Stimulated activated naive CD8-positive, alpha-beta T cell treated with anti-CD3 and anti-CD28 coated beads, Interleukin-15, Interleukin-2, amounts not matched to agents 100 U/mL and 50 U/mL, for 24 hours (primary cell): ENCODE results near the gene RORC.
A peak's percentile ranks its signal among the peaks of the same experiment; 100 is the strongest.
"Not testable (repeated sequence)": the region's sequence is repeated elsewhere in the genome, so short reads cannot be mapped to it uniquely, and the experiment has no call there.

Experiments
- ATAC-seq: fragments of 150-1000 bp; cut with Tn5 transposase; one replicate; pipeline ENCODE4 v1.10.0; 2021
- DNase-seq: peaks from one replicate; pipeline ENCODE4 v3.0.0; 2021

RORC gene

DNA sequence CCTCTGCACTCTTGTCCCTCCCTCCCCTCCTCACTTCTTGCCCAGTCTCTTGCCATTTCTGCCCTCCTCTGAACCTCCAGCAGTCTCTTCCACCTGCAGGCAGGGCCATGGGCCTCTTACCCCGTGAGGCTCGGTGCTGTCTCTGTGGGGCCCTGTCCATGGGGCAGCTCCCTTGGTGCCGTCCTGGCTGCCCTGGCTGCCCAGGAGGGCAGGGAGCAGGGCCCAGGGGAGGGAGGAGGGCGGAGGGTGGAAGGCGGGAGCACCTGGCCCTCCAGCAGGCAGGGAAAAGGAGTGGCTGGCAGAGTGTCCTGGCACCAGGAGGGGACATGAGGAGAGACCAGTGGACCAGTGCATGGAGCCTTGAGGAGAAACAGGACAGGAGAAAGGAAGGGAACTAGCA is at the start of gene RORC:
Gene RORC (minus strand): TSS at position 198 of the 400 bp plus-strand sequence. CDS start 38 bp downstream, at position 160.
- no peak for ATAC-seq
- no peak for DNase-seq

DNA sequence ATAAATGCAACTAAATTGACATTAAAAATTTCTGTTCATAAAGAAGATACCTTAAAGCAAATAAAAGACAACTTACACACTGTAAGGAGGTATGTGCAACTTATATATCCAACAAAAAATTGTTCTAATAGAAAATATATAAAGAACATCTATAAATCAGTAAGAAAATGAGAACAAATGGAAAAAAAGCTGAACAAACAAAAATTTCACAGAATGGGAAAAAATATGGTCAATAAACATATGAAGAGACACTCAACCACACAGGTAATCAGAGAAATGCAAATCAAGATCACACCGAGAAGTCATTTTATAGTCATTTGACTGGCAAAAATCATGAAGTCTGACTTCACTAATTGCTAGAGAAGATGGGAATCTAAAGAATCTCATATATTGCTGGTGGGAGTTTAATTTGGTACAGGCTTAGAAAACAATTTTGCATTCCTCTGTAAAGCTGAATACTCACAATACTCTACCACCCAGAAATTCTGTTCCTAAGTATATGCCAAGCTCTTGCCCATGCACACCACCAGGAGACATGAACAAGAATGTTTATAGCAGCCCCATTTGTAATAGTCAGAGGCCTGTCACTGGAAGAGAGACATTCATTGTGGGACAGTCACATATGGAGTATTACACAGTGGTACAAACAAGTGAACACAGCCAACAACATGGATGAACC is 44.0 kb upstream of the RORC start:
- ATAC-seq = no peak

DNA sequence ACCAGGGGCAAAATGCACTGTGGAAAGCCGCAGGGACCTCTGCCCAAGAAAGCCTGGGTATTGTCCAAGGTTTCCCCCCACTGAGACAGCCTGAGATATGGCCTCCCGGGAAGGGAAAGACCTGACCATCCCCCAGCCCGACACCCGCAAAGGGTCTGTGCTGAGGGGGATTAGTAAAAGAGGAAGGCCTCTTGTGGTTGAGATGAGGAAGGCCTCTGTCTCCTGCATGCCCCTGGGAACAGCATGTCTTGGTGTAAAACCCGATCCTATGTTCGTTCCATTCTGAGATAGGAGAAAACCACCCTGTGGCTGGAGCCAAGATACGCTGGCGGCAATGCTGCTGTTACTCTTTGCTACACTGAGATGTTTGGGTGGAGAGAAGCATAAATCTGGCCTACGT is 41.2 kb upstream of the RORC start:
- DNase-seq, ATAC-seq: not testable (repeated sequence)

More for the DNA sequence above, 44.0 kb upstream of the RORC start:
- no peak for DNase-seq

DNA sequence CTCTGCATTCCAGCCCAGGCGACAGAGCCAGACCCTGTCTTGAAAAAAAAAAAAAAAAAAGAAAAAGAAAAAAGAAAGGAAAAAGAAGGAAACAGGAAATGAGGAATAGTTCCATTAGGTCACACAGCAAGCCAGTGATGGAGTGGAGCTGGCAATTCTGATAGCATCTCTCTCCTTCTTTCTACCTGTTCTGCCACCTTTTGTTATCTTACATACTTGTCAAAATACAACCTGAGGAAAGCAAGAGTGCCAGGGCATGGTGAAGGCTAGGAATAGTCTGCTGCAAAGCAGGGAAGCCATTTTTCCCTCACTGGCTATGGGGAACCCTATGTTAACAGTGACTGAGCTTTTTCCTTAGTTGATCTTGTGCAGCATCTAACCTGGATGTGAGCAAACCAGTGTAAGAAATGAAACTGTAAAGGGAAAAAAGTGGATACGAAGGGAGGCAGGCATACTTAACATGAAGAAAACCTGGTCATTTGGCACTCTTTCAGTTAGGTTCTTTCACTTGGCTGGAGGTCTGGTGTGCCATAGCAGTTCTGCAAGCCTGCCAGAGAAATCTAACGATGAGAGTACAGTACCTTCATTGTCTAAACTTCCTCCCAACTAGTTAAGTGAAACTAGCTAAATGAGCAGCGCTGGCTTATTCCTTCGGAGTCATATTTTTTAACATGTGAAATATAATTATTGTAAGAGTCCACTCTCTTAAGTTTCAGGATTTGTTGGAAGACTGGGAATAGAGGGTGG is 39.9 kb upstream of the RORC start:
- no peak for ATAC-seq
- no peak for DNase-seq

DNA sequence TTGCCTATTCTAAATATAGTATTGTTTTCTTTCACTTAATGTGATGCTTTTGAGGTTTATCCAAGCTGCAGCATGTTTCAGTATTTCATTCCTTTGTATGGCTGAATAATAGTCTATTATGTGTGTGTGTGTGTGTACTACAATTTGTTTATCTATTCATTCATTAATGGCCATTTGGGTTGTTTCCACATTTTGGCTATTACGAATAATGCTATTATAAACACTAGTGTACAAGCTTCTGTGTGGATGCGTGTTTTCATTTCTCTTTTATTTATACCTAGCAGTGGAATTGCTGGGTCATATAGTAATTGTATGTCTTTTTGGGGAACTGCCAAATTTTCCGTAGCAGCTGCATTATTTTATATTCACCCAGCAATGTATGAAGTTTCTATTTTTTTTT is 36.9 kb upstream of the RORC start:
- ATAC-seq = no peak
- no peak for DNase-seq

DNA sequence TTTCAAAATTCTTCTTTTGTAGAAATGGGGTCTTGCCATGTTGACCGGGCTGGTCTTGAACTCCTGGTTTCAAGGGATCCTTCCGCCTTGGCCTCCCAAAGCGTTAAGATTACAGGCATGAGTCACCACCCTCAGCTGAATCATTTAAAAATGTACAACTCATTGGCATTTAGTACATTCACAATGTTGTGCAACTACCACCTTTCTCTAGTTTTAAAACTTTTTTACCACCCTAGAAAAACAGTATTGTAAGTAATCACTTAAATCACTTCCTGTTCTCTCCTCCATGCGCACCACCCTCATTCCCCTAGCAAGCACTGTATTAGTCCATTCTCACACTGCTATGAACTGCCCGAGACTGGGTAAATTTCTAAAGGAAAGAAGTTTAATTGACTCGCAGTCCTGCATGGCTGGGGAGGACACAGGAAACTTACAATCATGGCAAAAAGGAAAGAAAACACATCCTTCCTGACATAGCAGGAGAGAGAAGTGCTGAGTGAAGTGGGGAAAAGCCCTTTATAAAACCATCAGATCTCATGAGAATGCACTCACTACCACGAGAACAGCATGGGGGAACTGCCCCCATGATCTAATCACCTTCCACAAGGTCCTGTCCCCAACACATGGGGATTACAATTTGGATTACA is 36.3 kb upstream of the RORC start:
- DNase-seq = no peak
- ATAC-seq = peak; percentile 28

DNA sequence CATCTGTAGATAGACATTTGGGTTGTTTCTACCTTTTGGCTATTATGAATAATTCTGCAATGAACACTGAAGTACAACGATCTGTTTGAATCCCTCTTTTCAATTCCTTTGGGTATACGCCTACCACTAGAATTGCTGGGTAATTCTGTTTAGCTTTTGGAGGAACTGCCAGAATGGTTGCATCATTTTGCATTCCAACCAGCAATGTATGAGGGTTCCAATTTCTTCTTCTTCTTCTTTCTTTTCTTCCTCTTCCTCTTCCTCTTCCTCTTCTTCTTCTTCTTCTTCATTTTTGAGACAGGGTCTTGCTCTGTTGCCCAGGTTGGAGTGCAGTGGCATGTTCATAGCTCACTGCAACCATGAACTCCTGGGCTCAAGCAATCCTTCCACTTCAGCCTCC is 35.7 kb upstream of the RORC start:
- ATAC-seq (no peak), DNase-seq (no peak)

DNA sequence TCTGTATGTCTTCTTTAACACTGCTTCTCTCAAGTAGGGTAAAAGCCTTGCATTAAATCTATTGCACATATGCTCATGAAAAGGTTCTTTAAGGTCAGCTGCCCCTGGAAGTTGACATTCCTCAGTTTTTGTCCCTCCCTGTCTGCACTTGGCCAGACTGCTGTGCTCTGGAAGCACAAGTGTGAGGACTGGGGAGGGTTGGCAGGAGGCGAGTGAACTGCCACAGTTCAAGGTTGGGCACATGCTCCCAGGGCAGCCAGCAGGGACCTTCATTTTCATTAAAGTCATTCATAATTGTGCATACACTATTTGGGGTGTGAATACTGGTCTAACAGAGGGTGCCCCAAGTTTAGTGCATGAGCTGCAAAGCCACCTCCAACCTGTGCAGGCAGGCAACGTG is 32.8 kb upstream of the RORC start:
- no peak for ATAC-seq
- no peak for DNase-seq

DNA sequence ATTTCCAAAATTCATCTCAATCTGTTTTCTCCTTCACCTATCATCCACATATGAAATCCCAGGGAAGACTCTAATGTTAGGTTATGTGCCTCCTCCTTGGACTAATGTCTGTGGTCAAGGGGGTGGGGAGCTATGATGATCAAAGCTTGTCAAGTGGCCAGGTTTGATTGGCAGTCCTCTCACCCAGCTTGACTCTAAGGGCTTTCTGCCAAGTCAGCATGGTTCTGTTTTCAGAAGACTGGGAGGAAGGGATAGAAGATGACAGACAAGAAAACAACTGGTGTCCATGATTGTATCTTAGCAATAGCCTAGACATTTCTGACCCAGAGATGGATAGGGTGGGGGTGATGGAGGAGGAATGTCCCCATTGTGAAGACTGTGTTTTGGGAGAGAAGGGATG is 31.0 kb upstream of the RORC start:
- no peak for DNase-seq

DNA sequence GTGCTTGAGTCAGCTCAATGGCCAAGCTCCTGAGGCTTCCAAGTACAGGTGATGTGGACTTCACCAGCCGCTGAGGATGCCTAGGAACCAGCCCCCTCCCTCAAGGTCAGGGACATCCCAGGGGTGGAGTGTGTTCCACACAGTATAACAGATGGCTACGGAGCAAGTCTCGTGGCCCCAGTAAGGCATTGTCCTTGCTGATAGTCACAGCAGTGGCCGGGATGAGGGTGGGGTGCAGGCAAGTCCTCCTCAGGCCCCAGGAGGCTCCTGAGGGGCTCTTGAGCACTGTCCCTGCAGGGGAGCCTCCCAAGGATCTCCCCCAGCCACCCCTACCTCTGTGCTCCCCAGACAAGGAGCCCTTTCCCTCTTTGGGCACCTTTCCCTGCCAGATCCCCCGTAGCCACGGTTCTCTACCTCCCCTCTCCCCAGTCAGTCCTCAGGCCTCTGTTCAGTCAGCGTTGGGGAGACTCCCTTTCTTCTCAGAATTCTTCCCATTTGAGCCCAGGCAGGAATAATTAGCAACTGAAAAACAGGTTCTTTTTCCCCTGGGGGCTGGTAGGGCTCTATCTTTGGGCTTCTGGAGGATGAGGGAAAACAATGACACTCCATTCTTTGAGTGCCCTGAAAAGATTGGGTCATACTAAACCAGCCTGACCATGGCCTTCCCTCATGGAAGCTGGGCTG is 29.0 kb upstream of the RORC start:
- ATAC-seq (no peak), DNase-seq (no peak)

More for the DNA sequence above, 31.0 kb upstream of the RORC start:
- ATAC-seq = no peak

DNA sequence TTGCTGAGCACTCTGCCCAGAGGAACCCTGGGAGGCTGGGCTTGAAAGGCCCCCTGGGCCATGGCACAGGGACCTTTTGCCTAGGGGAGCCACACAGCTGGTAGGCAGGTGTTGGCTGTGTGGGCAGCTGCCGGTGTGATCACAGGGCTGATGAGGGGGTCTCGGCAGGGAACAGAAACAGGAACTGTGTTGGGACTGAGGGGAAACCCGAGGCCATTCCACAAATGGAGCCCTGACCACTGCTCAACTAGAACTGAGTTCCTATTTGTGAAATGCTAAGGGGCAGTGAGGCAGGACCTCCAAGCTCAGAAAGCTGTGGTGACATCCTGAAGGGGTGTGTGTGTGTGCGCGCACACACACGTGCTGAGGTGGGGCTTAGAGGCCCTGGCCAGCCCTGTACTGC is 28.3 kb upstream of the RORC start:
- no peak for DNase-seq
- no peak for ATAC-seq

DNA sequence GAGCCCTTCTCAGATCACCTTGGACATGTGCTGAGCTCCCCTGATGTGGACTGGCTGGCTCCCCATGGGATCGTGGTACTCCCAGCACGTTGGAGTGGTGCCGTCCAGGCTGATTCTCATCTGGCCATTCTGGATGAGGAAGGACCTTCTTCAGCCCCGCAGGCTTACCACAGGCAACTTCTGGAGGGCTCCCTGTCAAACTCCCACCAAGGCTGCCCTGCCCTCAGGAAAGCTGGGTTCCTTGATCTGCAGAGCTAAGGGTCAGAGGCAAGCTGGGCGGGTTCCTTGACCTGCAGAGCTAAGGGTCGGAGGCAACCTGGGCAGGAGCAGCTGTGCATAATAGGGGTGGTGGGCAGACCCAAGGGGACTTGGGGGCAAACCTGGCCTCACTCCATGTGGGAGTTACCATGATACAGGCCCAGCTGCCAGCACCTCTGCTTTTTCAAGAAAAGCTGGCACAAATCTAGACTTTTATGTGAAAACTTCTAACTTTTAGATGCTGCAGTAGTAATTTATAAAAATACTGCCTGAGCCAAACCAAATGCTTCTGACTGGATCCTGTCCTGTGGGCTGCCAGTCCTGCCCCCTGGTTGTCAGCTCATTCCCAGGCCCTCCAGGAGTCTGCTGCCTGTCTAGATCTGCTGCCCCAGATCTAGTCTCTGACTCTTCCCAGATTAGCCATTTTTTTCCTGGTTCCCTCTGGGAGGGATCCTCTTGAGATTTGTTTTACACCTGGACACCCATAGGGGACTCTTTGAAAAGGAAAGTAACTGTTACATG is 27.5 kb upstream of the RORC start:
- no peak for ATAC-seq
- DNase-seq = no peak

DNA sequence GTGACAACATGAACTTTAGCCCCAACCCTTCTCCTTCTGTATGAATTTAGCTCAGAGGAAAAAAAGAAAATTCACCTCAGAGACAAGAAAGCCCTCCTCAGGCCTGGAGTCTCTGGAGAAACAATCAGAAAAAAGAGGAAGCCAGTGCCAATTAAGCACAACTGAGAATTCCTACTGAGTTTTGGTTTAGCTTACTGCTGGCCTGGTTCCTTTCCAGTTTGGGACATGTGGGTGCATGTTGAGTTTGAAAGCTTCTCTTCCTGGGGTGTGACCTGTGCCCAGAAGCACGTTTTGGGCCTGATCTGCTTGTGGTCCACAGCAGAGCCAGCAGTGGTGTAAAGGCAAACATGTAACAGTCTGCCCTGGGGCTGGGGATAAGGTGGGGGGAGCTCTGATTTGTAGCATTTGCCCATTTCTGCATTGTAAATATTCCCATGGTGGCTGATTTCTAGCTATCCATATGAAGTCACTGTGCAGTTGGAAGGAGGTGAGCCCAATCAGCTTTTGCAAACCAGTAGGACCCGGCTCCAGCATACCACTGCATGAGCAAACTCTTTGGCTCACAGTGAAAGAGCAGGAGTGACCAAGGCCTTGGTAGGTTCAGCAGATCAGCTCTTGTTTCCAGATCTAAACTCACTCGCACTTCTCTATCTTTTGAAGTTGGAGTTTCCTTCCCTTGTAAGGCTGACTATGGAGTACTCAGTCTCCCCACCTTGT is 26.6 kb upstream of the RORC start:
- ATAC-seq = no peak
- DNase-seq = no peak

DNA sequence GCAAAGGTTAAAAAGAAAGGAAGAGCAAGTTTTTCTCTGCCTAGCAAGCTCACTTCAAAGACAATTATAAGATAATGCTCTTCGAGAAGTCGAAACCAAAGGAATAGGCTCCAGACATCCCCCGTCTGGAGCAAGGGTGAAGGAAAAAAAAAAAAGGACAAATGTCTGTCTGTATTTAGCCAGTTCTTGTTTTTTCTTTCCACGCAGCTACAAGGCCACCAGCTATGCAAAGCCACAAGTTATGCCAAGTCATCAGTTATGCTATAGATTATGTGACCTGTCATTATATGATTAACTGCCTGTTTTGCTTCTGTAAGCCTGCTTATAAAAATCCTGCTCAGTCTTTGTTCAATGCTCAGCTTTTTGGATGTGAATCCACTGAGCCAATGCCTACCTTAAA is 24.3 kb upstream of the RORC start:
- ATAC-seq = no peak
- no peak for DNase-seq

DNA sequence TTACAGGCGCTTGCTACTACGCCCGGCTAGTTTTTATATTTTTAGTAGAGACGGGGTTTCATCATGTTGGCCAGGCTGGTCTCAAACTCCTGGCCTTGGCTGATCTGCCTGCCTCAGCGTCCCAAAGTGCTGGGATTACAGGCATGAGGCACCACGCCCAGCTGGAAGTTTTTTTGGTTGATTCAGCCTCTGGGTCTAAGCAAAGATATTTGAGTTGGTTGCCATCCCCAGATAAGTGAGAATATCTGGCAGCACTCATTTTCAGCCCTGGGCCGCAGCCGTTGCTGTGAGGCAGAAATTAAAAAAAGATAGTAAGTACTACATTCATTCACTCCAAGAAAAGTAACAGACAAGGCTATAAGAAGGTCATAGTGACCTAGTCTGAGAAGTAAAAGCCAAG is 23.9 kb upstream of the RORC start:
- not testable (repeated sequence) for ATAC-seq, DNase-seq

DNA sequence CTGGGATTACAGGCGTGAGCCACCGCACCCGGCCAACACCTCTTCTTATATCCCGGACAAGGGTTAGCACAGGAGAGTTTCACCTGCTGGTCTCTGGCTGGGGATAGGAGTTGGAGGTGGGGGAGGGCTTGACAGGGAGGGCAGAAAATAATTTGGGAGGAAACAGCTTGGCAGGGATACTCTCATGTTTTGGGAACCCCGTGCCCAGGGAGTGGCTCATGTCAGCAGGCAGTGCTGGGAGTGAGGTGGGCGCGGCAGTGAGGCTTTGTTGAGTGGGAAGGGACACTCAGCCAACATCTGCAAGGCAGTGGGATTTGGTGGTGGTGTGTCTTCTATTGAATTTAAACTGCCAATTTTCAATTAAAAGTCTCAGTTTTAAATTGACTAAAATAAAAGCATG is 23.1 kb upstream of the RORC start:
- DNase-seq (no peak), ATAC-seq (no peak)

DNA sequence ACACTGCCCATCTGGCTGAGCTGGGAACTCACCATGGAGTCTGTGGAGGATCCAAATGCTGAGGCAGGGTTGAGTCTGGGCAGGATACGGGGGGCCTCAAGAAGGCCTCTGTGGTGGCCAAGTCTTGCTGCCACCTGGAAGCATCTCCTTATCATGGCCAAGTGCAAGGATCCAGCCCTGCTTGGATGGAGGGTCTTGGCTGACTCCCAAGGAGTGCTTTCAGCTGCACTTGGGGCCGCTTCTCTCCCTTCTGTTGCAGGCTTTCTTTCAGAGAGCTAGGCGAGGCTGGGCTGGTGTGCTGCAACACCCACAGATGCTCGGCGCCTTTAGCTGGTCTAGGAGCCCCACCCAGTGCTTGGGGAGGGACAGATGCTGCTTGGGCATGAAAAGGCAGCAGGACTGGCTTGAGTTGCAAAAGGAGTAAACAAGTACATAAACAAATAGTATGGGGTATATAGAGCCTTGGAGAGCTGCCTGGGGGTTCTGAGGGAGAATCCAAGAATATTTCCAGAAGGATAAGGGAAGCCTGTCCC is 21.9 kb upstream of the RORC start, which contains the start of gene THEM5:
Gene THEM5 (minus strand): TSS at position 302 of the 533 bp plus-strand sequence. CDS start 147 bp downstream, at position 155.
- DNase-seq (no peak), ATAC-seq (no peak)

DNA sequence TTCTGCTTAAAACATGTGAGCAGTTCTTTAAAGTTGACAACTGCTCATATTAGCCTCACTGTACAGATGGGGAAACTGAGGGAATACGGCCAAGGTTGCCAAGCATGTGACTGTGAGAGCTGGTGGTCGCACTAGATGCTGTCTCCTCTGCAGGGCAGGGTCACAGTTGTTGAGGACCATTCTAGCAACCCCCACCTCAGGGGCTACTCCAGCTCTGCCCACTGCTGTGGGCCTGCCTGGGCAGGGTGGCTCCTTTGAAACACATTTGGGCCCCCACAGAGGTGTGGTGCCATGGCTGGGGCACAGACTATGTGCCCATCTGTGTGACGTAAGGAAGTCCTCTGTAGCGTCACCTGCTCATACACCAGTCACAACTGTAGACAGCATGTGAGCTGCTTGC is 21.1 kb upstream of the RORC start:
- ATAC-seq (no peak), DNase-seq (no peak)

DNA sequence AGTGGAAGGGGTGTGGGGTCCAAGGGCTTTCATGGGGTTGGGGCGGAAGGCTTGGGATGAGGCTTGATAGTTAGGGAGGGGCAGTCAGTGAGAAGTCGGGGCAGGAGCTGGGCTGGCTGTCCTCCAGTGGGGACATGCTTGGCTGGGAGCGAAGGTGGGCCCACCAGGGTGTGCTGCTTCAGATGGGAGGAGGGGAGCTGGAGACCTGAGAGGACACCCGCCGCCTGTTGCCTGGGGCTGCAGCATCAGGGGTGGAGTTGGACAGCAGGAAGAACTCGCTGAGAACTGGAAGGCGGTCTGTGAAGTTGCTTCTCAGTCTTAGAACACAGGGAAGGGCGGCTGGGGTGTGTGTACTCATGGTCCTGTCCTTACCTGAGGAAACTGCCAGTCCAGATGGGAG is 20.3 kb upstream of the RORC start:
- no peak for ATAC-seq

DNA sequence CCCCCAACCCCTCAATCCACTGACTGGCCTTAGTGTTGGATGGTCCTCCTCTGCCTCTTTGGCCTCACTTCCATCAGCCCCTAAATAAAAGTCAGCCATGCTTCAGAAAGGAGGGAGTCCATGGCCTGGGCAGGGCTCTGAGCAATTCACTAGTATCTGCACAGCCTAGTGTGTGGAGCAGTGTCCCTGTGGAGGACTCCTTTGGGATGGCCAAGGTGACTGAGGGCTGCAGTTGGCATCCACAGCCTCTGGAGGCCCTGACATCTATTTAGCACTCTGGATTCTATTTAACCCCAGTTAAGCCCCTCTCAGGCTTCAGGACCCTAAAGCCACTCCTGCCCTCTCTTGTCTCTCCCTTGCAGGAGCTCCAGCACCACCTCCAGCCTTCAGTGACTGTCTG is 18.3 kb upstream of the RORC start:
- DNase-seq (no peak), ATAC-seq (no peak)

More for the DNA sequence above, 20.3 kb upstream of the RORC start:
- no peak for DNase-seq

DNA sequence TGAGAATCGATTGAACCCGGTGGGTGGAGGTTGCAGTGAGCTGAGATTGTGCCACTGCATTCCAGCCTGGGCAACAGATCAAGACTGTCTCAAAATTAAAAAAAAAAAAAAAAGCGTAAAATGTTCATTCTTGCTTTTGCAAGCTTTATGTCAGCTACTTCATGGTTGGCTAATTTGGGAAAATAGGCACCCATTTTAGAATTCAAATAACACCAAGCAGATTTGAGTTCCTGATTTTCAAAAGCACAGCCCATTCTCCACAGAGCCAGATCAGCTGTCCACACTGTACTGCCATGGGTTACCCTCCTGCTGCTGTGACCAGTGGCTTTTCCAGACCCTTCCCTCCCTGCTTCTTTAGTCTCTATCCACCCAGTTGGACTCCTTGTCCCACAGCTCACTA is 17.5 kb upstream of the RORC start:
- ATAC-seq = no peak
- no peak for DNase-seq
